Ectodermal cell (in vitro differentiated cells): ENCODE measurements around the gene KDM3B.

Experiments used
- H3K27ac ChIP-seq: 2 replicates; pipeline ENCODE4 v1.7.0; 2013; ENCODE audit warnings: mild to moderate bottlenecking, low read depth, low read length; ENCODE audit not compliant: insufficient read depth, poor library complexity, severe bottlenecking
- H3K27me3 ChIP-seq: 2 replicates; pipeline ENCODE4 v1.7.0; 2013; ENCODE audit warnings: mild to moderate bottlenecking, low read length; ENCODE audit not compliant: insufficient read depth, control insufficient read depth, poor library complexity, severe bottlenecking
- H3K36me3 ChIP-seq: one replicate; pipeline ENCODE4 v1.7.0; 2013; ENCODE audit warnings: low read length; ENCODE audit not compliant: control insufficient read depth, insufficient read depth
- H3K4me1 ChIP-seq: one replicate; pipeline ENCODE4 v1.7.0; 2013; ENCODE audit warnings: low read length; ENCODE audit not compliant: control insufficient read depth, insufficient read depth
- H3K4me3 ChIP-seq: 2 replicates; pipeline ENCODE4 v1.7.0; 2013; ENCODE audit warnings: low read depth, low read length, control low read depth; ENCODE audit not compliant: insufficient read depth
- H3K9me3 ChIP-seq: 2 replicates; pipeline ENCODE4 v1.7.0; 2013; ENCODE audit warnings: mild to moderate bottlenecking, low read length, moderate library complexity; ENCODE audit not compliant: control insufficient read depth
- WGBS, 2 experiments: methylation state at CpG; one replicate each; pipeline ENCODE4 v1.1.7; 2013; ENCODE audit warnings: missing lambda C conversion rate in 2 of 2; 5-methylcytosine and 5-hydroxymethylcytosine counted together

The KDM3B gene

GRCh38 chr5:138364576-138364975 lies 12.1 kb downstream of the KDM3B start:
- H3K4me1 ChIP-seq: peaks cover 7% of the 10 kb centered on the region
- 92% methylated on average over 1 of the region's 1 CpG; no CpG with 5 or more reads in 1 of the 2 experiments for WGBS, 2 experiments
- no peaks in the 10 kb centered on the region for H3K9me3 ChIP-seq
- no peaks in the 10 kb centered on the region for H3K27me3 ChIP-seq
- no peak overlapping the region for H3K27ac ChIP-seq
- H3K36me3 ChIP-seq: no peaks in the 10 kb centered on the region
- H3K4me3 ChIP-seq: no peak overlapping the region

- 84 to 86% methylated on average over 4 of the region's 4 CpGs for WGBS, 2 experiments
- H3K27ac ChIP-seq: no peak overlapping the region
- H3K36me3 ChIP-seq: no peaks in the 10 kb centered on the region
- H3K4me1 ChIP-seq: no peaks in the 10 kb centered on the region
- no peaks in the 10 kb centered on the region for H3K9me3 ChIP-seq
- no peaks in the 10 kb centered on the region for H3K27me3 ChIP-seq
- H3K4me3 ChIP-seq: no peak overlapping the region
Observed at GRCh38 chr5:138366632-138367382, 14.3 kb downstream of the KDM3B start.

GRCh38 chr5:138369261-138369660 lies 16.8 kb downstream of the KDM3B start:
- no peaks in the 10 kb centered on the region for H3K4me1 ChIP-seq
- WGBS, 2 experiments: 93 to 94% methylated on average over 5 of the region's 5 CpGs
- H3K36me3 ChIP-seq: no peaks in the 10 kb centered on the region
- no peak overlapping the region for H3K4me3 ChIP-seq
- H3K27me3 ChIP-seq: no peaks in the 10 kb centered on the region
- H3K9me3 ChIP-seq: no peaks in the 10 kb centered on the region
- no peak overlapping the region for H3K27ac ChIP-seq

GRCh38 chr5:138369706-138370105 lies 17.2 kb downstream of the KDM3B start:
- Histone ChIP-seq H3K27ac (no peak overlapping the region), H3K9me3 (no peaks in the 10 kb centered on the region), H3K36me3 (no peaks in the 10 kb centered on the region), H3K4me3 (no peak overlapping the region), H3K27me3 (no peaks in the 10 kb centered on the region), H3K4me1 (no peaks in the 10 kb centered on the region)
- 64 to 68% methylated on average over 2 of the region's 2 CpGs for WGBS, 2 experiments

GRCh38 chr5:138370537-138370936 lies 18.1 kb downstream of the KDM3B start:
- H3K36me3 ChIP-seq: no peaks in the 10 kb centered on the region

GRCh38 chr5:138371454-138371853 lies 19.0 kb downstream of the KDM3B start:
- H3K27ac ChIP-seq: no peak overlapping the region
- H3K4me3 ChIP-seq: no peak overlapping the region
- WGBS, 2 experiments: 88 to 94% methylated on average over 1 to 2 of the region's 2 CpGs
- H3K36me3 ChIP-seq: no peaks in the 10 kb centered on the region
- no peaks in the 10 kb centered on the region for H3K4me1 ChIP-seq
- no peaks in the 10 kb centered on the region for H3K27me3 ChIP-seq
- no peaks in the 10 kb centered on the region for H3K9me3 ChIP-seq

More at GRCh38 chr5:138370537-138370936, 18.1 kb downstream of the KDM3B start:
- Histone ChIP-seq H3K27ac (no peak overlapping the region), H3K4me1 (no peaks in the 10 kb centered on the region), H3K9me3 (no peaks in the 10 kb centered on the region), H3K27me3 (no peaks in the 10 kb centered on the region), H3K4me3 (no peak overlapping the region)
- 90 to 91% methylated on average over 3 of the region's 3 CpGs for WGBS, 2 experiments

GRCh38 chr5:138372225-138372624 lies 19.7 kb downstream of the KDM3B start:
- Histone ChIP-seq H3K4me3 (no peak overlapping the region), H3K27ac (no peak overlapping the region), H3K9me3 (no peaks in the 10 kb centered on the region), H3K4me1 (no peaks in the 10 kb centered on the region), H3K27me3 (no peaks in the 10 kb centered on the region), H3K36me3 (peaks cover 7% of the 10 kb centered on the region)
- 75 to 95% methylated on average over 1 of the region's 1 CpG for WGBS, 2 experiments

- Histone ChIP-seq H3K9me3 (no peaks in the 10 kb centered on the region), H3K4me1 (no peaks in the 10 kb centered on the region), H3K4me3 (no peak overlapping the region), H3K27me3 (no peaks in the 10 kb centered on the region), H3K27ac (no peak overlapping the region), H3K36me3 (peaks cover 11% of the 10 kb centered on the region)
- WGBS, 2 experiments: 85 to 86% methylated on average over 4 to 5 of the region's 5 CpGs
Observed at GRCh38 chr5:138372653-138373052, 20.2 kb downstream of the KDM3B start.

GRCh38 chr5:138382347-138382746 lies 29.9 kb downstream of the KDM3B start:
- Histone ChIP-seq H3K27ac (no peak overlapping the region), H3K36me3 (peaks cover 48% of the 10 kb centered on the region), H3K27me3 (no peaks in the 10 kb centered on the region), H3K9me3 (no peaks in the 10 kb centered on the region), H3K4me3 (no peak overlapping the region), H3K4me1 (no peaks in the 10 kb centered on the region)
- WGBS, 2 experiments: 93 to 94% methylated on average over 8 of the region's 8 CpGs

GRCh38 chr5:138385660-138386059 lies 33.2 kb downstream of the KDM3B start:
- H3K4me3 ChIP-seq: no peak overlapping the region
- no peaks in the 10 kb centered on the region for H3K4me1 ChIP-seq
- no peak overlapping the region for H3K27ac ChIP-seq
- 94 to 96% methylated on average over 1 of the region's 1 CpG for WGBS, 2 experiments
- no peaks in the 10 kb centered on the region for H3K27me3 ChIP-seq
- H3K9me3 ChIP-seq: no peaks in the 10 kb centered on the region
- peaks cover 34% of the 10 kb centered on the region for H3K36me3 ChIP-seq
